ENCODE results near the gene ZNF26. TPM values are rescaled to one million over a fixed set of nuclear protein-coding genes. Genes with fewer than 3 reads are reported as not detected.

Gene ZNF26
- total and polyA plus RNA-seq, 2 experiments from 2014 or later, result 6.1 to 18.5 TPM

DNA sequence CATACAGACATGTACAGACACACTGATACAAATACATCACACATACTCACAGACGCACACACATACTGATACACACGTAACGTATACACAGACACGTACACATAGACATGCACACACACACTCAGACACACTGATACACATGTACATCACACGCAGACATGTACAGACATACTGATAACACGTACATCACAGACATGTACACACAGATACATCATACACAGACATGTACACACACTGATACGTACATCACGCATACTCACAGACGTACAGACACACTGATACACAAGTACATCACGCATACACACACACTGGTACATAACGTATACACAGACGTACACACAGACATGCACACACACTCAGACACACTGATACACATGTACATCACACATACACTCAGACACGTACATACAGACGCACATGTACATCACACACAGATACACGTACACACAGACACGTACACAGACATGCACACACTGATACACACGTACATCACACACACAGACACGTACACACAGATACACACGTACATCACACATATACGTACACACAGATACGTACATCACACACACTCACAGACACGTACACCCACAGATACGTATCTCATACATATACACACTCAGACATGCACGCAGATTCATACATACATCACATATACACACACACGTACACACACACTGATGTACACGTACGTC lies 35.2 kb upstream of the ZNF26 start:
- TF ChIP-seq, protein P1, sequence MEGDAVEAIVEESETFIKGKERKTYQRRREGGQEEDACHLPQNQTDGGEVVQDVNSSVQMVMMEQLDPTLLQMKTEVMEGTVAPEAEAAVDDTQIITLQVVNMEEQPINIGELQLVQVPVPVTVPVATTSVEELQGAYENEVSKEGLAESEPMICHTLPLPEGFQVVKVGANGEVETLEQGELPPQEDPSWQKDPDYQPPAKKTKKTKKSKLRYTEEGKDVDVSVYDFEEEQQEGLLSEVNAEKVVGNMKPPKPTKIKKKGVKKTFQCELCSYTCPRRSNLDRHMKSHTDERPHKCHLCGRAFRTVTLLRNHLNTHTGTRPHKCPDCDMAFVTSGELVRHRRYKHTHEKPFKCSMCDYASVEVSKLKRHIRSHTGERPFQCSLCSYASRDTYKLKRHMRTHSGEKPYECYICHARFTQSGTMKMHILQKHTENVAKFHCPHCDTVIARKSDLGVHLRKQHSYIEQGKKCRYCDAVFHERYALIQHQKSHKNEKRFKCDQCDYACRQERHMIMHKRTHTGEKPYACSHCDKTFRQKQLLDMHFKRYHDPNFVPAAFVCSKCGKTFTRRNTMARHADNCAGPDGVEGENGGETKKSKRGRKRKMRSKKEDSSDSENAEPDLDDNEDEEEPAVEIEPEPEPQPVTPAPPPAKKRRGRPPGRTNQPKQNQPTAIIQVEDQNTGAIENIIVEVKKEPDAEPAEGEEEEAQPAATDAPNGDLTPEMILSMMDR (IDR thresholded peaks at IDR 0.05; ENCODE audit: low read depth, low read length), result no peak
- H3K9me3 ChIP-seq (ENCODE audit: low read depth), result no peaks in the 10 kb centered on the region
- no peaks in the 10 kb centered on the region for H3K27me3 ChIP-seq
- H3K36me3 ChIP-seq, result no peaks in the 10 kb centered on the region
- H3K4me1 ChIP-seq (ENCODE audit: low read depth), result peaks cover 3% of the 10 kb centered on the region
- H3K4me3 ChIP-seq, result no peak overlapping the region
- H3K27ac ChIP-seq, result no peak overlapping the region
- DNase-seq (ENCODE audit: low read depth in 1 of 2, low spot score in 1 of 2), result no peak

DNA sequence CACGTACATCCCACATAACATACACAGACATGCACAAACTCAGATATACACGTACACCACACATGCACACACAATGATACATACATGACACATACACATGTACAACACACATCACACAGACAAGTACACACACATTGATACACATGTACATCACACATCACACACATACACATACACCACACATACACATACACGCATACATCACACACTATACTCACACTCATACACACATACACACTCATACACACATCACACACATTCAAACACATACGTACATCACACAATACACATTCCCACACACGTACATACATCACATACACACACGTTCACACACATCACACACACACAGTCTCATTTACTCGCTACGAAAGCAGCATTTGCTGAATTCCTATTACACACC lies 34.5 kb upstream of the ZNF26 start:
- H3K27ac ChIP-seq, result no peak overlapping the region
- H3K27me3 ChIP-seq, result no peaks in the 10 kb centered on the region
- H3K9me3 ChIP-seq (ENCODE audit: low read depth), result no peaks in the 10 kb centered on the region
- H3K4me1 ChIP-seq (ENCODE audit: low read depth), result peaks cover 3% of the 10 kb centered on the region
- no peak for DNase-seq (ENCODE audit: low read depth in 1 of 2, low spot score in 1 of 2)
- TF ChIP-seq, protein P1 (IDR thresholded peaks at IDR 0.05; ENCODE audit: low read depth, low read length), result no peak
- no peaks in the 10 kb centered on the region for H3K36me3 ChIP-seq
- H3K4me3 ChIP-seq, result no peak overlapping the region

DNA sequence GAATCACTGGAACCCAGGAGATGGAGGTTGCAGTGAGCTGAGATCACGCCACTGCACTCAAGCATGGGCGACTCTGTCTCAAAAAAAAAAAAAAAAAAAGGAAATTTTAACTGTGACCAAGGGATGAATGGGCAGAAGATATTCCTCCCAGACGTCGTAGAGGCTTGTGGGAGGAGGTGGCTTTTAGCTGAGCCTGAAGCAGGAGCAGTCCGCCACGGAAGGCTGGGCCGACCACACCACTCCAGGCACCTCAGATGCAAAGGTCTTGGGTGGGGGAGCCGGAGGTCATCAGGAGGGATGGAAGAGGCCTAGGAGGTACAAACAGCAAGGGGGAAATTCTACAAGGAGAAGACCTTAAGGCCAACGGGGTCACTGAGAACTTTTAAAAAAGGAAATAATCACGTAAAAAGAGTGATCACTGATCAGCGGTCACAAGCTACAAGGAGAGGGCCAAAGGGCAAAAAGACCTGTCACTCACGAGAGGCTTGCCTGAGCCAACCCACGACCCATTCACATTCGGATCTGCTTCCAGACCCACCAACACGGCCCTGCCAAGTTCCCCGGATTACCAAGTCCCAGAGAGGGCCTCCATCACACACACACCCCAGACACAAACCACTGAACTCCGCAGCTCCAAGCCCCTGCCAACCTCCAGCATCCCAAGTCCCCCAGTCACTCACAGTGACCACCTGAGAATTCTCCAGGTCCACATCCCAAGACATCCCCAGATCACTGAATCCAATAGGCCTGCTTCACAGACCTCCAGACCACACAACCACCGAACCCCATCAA lies 33.6 kb upstream of the ZNF26 start:
- Histone ChIP-seq H3K4me3 (no peak overlapping the region), H3K27ac (no peak overlapping the region), H3K4me1 (ENCODE audit: low read depth) (peaks cover 3% of the 10 kb centered on the region), H3K27me3 (no peaks in the 10 kb centered on the region), H3K36me3 (no peaks in the 10 kb centered on the region), H3K9me3 (ENCODE audit: low read depth) (no peaks in the 10 kb centered on the region)
- TF ChIP-seq, protein P1 (IDR thresholded peaks at IDR 0.05; ENCODE audit: low read depth, low read length), result no peak
- DNase-seq (ENCODE audit: low read depth in 1 of 2, low spot score in 1 of 2), result no peak

DNA sequence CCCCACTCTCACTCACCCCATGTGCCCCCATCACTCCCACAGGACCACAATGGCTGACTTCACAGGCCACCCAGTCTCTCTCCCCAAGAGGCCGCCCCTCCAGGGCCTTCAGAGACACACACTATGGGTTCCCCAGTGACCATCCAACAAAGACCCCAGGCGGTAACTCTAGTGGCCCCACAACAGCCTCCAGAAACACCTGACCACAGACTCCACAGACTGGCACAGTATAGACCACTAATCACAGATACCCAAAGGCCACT lies 33.1 kb upstream of the ZNF26 start:
- H3K27me3 ChIP-seq, result no peaks in the 10 kb centered on the region
- no peak for DNase-seq (ENCODE audit: low read depth in 1 of 2, low spot score in 1 of 2)
- TF ChIP-seq, protein P1 (IDR thresholded peaks at IDR 0.05; ENCODE audit: low read depth, low read length), result no peak
- no peak overlapping the region for H3K4me3 ChIP-seq
- no peaks in the 10 kb centered on the region for H3K36me3 ChIP-seq
- H3K9me3 ChIP-seq (ENCODE audit: low read depth), result no peaks in the 10 kb centered on the region
- H3K27ac ChIP-seq, result no peak overlapping the region
- peaks cover 3% of the 10 kb centered on the region for H3K4me1 ChIP-seq (ENCODE audit: low read depth)

DNA sequence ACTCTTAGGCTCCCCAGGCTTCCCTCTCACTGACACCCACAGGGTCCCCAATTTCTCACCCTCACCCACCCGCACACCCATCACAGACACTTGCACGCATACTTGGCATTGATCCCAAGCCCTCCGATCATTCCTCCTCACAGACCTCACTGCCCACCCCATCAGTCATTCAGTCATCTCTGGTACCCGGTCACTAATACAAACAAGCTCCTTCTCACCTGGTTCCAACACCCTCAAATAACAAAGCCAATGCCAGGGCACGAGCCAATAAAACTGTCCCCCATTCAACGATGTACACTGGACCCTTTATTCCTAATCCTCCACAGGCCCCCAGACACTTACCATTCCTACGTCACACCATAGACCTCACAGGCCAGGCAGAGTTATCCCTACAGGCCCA lies 32.4 kb upstream of the ZNF26 start:
- TF ChIP-seq, protein P1 (IDR thresholded peaks at IDR 0.05; ENCODE audit: low read depth, low read length), result no peak
- no peaks in the 10 kb centered on the region for H3K9me3 ChIP-seq (ENCODE audit: low read depth)
- no peak for DNase-seq (ENCODE audit: low read depth in 1 of 2, low spot score in 1 of 2)

More for the DNA sequence above, 32.4 kb upstream of the ZNF26 start:
- no peaks in the 10 kb centered on the region for H3K36me3 ChIP-seq
- H3K27me3 ChIP-seq, result no peaks in the 10 kb centered on the region
- H3K4me3 ChIP-seq, result no peak overlapping the region
- H3K27ac ChIP-seq, result no peak overlapping the region
- peaks cover 3% of the 10 kb centered on the region for H3K4me1 ChIP-seq (ENCODE audit: low read depth)

All from cardiac muscle cell (in vitro differentiated cells and primary cell).